Esophagus squamous epithelium (tissue), 4 donors: ENCODE data around the gene DTX3L.

Experiments
- CTCF ChIP-seq, 6 experiments: fragments of 450-650 bp in 4 of 6; fragments of 200-600 bp in 2 of 6; sonication (generic) in 2 of 6; IDR thresholded peaks; one replicate each; pipeline ENCODE4 v1.5.1; 2016 to 2019; ENCODE audit warnings: antibody characterized with exemption in 6 of 6, mild to moderate bottlenecking in 4 of 6, moderate library complexity in 4 of 6
- POLR2A ChIP-seq, 4 donors: fragments of 450-650 bp; IDR thresholded peaks; one replicate each; pipeline ENCODE4 v1.6.1; 2017; ENCODE audit warnings: antibody characterized with exemption in 4 of 4, mild to moderate bottlenecking in 4 of 4, moderate library complexity in 3 of 4

DNA sequence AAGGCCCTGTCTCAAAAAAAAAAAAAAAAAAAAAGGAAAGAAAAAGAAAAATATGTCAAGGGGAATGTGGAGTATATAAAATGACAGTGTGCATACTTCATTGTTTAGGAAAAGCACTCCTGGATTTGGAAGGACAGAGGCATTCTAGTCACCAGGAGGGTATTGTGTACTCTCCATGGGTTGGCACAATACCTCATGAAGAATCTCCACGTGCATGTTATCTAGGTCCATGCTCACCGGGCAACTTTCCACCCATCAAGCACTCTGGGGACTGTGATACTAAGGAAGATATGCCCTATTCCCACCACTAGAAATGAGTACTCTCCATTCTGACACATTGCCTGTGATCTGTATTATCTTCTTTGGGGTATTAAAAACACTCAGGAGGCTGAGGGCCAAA lies 34.0 kb upstream of the DTX3L start:
- TF ChIP-seq POLR2A (IDR thresholded peaks at IDR 0.05) (no peak), CTCF (IDR thresholded peaks at IDR 0.05) (no peak)
